Stimulated activated CD4-positive, alpha-beta T cell treated with anti-CD3 and anti-CD28 coated beads, TNF-alpha, amount 100 ng/mL, for 4 hours (primary cell): Measurements from ENCODE around the gene CACNA1D.
"Not testable (repeated sequence)": the region's sequence is repeated elsewhere in the genome, so short reads cannot be mapped to it uniquely, and the experiment has no call there.

Experiments used
- DNase-seq, 3 experiments: peaks; one replicate each; pipeline ENCODE4 v3.0.0-alpha.2; 2020; ENCODE audit warnings: low read depth in 3 of 3

Gene CACNA1D

GRCh38 chr3:53493963-53494791 lies at the start of gene CACNA1D:
Gene CACNA1D (plus strand): TSS chr3:53494611. CDS start chr3:53495167, 556 bp downstream.
- DNase-seq: no peak

GRCh38 chr3:53457068-53457467 lies 37.3 kb upstream of the CACNA1D start:
- DNase-seq: no peak

- DNase-seq: no peak
These were observed 34.1 kb upstream of the CACNA1D start for GRCh38 chr3:53460326-53460725.

GRCh38 chr3:53464424-53464823 lies 30.0 kb upstream of the CACNA1D start:
- no peak for DNase-seq

GRCh38 chr3:53469758-53470157 lies 24.7 kb upstream of the CACNA1D start:
- DNase-seq: not testable (repeated sequence)

- DNase-seq: no peak
These were observed 21.0 kb upstream of the CACNA1D start for GRCh38 chr3:53473422-53473821.

GRCh38 chr3:53476372-53476771 lies 18.0 kb upstream of the CACNA1D start:
- DNase-seq: not testable (repeated sequence)

- DNase-seq: not testable (repeated sequence)
These were observed 16.7 kb upstream of the CACNA1D start for GRCh38 chr3:53477689-53478088.

- DNase-seq: no peak
These were observed 16.1 kb upstream of the CACNA1D start for GRCh38 chr3:53478166-53478830.

GRCh38 chr3:53478921-53479664 lies 15.3 kb upstream of the CACNA1D start:
- no peak for DNase-seq

GRCh38 chr3:53482227-53482626 lies 12.2 kb upstream of the CACNA1D start:
- DNase-seq: no peak

- DNase-seq: no peak
These were observed 10.6 kb upstream of the CACNA1D start for GRCh38 chr3:53483821-53484220.

- no peak for DNase-seq
These were observed 9.4 kb upstream of the CACNA1D start for GRCh38 chr3:53484984-53485383.

GRCh38 chr3:53485675-53486403 lies 8.6 kb upstream of the CACNA1D start:
- DNase-seq: no peak

GRCh38 chr3:53486961-53487654 lies 7.3 kb upstream of the CACNA1D start:
- DNase-seq: no peak

- no peak for DNase-seq
These were observed 5.0 kb upstream of the CACNA1D start for GRCh38 chr3:53489386-53489785.

- DNase-seq: no peak
These were observed 4.5 kb upstream of the CACNA1D start for GRCh38 chr3:53489787-53490458.

GRCh38 chr3:53490459-53490968 lies 3.9 kb upstream of the CACNA1D start:
- no peak for DNase-seq

GRCh38 chr3:53491276-53491675 lies 3.1 kb upstream of the CACNA1D start:
- no peak for DNase-seq

GRCh38 chr3:53493595-53493962 lies 832 bp upstream of the CACNA1D start:
- DNase-seq: no peak
